HG03520 (cell line): ENCODE results near the gene CHAT.

Experiments used
- ATAC-seq: cut with Tn5 transposase; IDR thresholded peaks from one replicate; pipeline ENCODE4 v1.9.1; 2021; ENCODE audit warnings: mild to moderate bottlenecking, moderate library complexity; ENCODE audit not compliant: unreplicated experiment

CHAT gene

GRCh38 chr10:49611816-49612512, 1.9 kb upstream of the CHAT start:
- ATAC-seq: no peak

- no peak for ATAC-seq
Observed at GRCh38 chr10:49612513-49613164, 1.2 kb upstream of the CHAT start.

GRCh38 chr10:49613165-49613881, 514 bp upstream of the CHAT start:
- ATAC-seq: no peak

- ATAC-seq: no peak
Observed at GRCh38 chr10:49614242-49615198, 683 bp downstream of the CHAT start.

- ATAC-seq: no peak
Observed at GRCh38 chr10:49615213-49615612, 1.4 kb downstream of the CHAT start.

- ATAC-seq: no peak
Observed at GRCh38 chr10:49615721-49616120, 1.9 kb downstream of the CHAT start.

GRCh38 chr10:49616421-49617101, 2.7 kb downstream of the CHAT start:
- no peak for ATAC-seq

- ATAC-seq: no peak
Observed at GRCh38 chr10:49617121-49618020, 3.5 kb downstream of the CHAT start.

GRCh38 chr10:49618821-49619220, 5.0 kb downstream of the CHAT start:
- ATAC-seq: no peak

- ATAC-seq: no peak
Observed at GRCh38 chr10:49619613-49620012, 5.8 kb downstream of the CHAT start.

GRCh38 chr10:49620286-49620810, 6.5 kb downstream of the CHAT start:
- no peak for ATAC-seq

- no peak for ATAC-seq
Observed at GRCh38 chr10:49620841-49621378, 7.1 kb downstream of the CHAT start.

GRCh38 chr10:49621561-49621960, 7.7 kb downstream of the CHAT start:
- no peak for ATAC-seq

GRCh38 chr10:49622426-49623425, 8.9 kb downstream of the CHAT start:
- no peak for ATAC-seq

- ATAC-seq: no peak
Observed at GRCh38 chr10:49624629-49625028, 10.8 kb downstream of the CHAT start.

- ATAC-seq: no peak
Observed at GRCh38 chr10:49625411-49625810, 11.6 kb downstream of the CHAT start.

GRCh38 chr10:49627038-49627437, 13.2 kb downstream of the CHAT start:
- no peak for ATAC-seq
